ENCODE data around the gene RAD9A. TPM values are rescaled to one million over a fixed set of nuclear protein-coding genes. Genes with fewer than 3 reads are reported as not detected.

Gene RAD9A
- total RNA-seq, 1 experiment from 2014 or later: 26.9 TPM

DNA sequence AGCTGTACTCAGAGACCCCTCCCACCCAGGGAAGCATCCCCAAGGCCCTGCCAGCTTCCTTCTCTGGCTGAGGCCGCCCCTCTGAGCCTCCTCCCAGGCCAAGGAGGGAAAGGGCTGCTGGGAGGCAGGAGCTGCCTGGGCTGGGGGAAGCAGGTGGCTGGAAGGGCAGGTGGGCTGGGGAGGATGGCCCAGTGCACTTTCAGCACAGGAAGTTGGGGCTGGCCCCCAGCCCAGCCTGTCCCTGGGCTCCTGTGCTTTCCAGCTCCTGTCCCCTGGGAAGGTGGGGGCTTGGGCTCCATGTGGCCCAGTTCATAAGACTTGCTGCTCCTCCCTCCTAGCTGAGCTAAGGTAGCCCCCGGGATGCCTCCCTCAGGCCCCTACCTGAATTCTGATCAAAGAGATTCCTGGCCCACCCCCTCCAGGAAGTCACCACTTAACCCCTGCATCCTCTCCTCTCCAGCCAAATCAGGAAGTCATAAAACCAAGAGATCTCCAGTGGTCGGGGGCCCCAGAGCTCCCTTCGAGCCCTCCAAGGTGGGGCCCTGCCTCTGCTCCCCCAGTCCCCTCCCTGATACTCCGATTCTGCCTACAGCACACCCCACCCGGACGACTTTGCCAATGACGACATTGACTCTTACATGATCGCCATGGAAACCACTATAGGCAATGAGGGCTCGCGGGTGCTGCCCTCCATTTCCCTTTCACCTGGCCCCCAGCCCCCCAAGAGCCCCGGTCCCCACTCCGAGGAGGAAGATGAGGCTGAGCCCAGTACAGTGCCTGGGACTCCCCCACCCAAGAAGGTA, 5.0 kb downstream of the RAD9A start:
- BruUV-seq (replicated peaks): no TSS peak
- Mint-ChIP-seq H3K4me1 (ENCODE audit: low read depth, unreplicated experiment) (peaks cover 18% of the 10 kb centered on the region), H3K9me3 (ENCODE audit: low read depth, unreplicated experiment) (no peaks in the 10 kb centered on the region), H3K36me3 (ENCODE audit: insufficient read depth, unreplicated experiment) (peaks cover 73% of the 10 kb centered on the region), H3K4me3 (ENCODE audit: low read depth, unreplicated experiment) (no peak overlapping the region), H3K27ac (ENCODE audit: unreplicated experiment) (no peak overlapping the region), H3K27me3 (ENCODE audit: unreplicated experiment) (no peaks in the 10 kb centered on the region)
- TF ChIP-seq, protein P1, sequence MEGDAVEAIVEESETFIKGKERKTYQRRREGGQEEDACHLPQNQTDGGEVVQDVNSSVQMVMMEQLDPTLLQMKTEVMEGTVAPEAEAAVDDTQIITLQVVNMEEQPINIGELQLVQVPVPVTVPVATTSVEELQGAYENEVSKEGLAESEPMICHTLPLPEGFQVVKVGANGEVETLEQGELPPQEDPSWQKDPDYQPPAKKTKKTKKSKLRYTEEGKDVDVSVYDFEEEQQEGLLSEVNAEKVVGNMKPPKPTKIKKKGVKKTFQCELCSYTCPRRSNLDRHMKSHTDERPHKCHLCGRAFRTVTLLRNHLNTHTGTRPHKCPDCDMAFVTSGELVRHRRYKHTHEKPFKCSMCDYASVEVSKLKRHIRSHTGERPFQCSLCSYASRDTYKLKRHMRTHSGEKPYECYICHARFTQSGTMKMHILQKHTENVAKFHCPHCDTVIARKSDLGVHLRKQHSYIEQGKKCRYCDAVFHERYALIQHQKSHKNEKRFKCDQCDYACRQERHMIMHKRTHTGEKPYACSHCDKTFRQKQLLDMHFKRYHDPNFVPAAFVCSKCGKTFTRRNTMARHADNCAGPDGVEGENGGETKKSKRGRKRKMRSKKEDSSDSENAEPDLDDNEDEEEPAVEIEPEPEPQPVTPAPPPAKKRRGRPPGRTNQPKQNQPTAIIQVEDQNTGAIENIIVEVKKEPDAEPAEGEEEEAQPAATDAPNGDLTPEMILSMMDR (IDR thresholded peaks at IDR 0.05; ENCODE audit: unreplicated experiment): no peak
- no peak for DNase-seq
- CTCF ChIA-PET: no interaction called here
- intact Hi-C loops (cut with micrococcal nuclease; ENCODE audit: unreplicated experiment): no loop called here

DNA sequence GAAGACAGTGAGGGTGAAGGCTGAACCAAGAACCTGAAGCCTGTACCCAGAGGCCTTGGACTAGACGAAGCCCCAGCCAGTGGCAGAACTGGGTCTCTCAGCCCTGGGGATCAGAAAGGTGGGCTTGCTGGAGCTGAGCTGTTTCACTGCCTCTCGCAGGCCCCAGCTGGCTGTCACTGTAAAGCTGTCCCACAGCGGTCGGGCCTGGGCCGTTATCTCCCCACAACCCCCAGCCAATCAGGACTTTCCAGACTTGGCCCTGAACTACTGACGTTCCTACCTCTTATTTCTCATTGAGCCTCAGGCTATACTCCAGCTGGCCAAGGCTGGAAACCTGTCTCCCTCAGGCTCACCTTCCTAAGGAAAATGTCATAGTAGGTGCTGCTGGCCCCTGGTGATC, 5.8 kb downstream of the RAD9A start:
- no peak overlapping the region for H3K27ac Mint-ChIP-seq (ENCODE audit: unreplicated experiment)
- CTCF ChIA-PET: no interaction called here
- H3K36me3 Mint-ChIP-seq (ENCODE audit: insufficient read depth, unreplicated experiment): peaks cover 66% of the 10 kb centered on the region
- H3K9me3 Mint-ChIP-seq (ENCODE audit: low read depth, unreplicated experiment): no peaks in the 10 kb centered on the region
- no peak overlapping the region for H3K4me3 Mint-ChIP-seq (ENCODE audit: low read depth, unreplicated experiment)
- no peak for DNase-seq
- TF ChIP-seq, protein P1 (IDR thresholded peaks at IDR 0.05; ENCODE audit: unreplicated experiment): no peak
- no peaks in the 10 kb centered on the region for H3K27me3 Mint-ChIP-seq (ENCODE audit: unreplicated experiment)
- H3K4me1 Mint-ChIP-seq (ENCODE audit: low read depth, unreplicated experiment): peaks cover 15% of the 10 kb centered on the region
- no TSS peak for BruUV-seq (replicated peaks)
- intact Hi-C loops (cut with micrococcal nuclease; ENCODE audit: unreplicated experiment): no loop called here

DNA sequence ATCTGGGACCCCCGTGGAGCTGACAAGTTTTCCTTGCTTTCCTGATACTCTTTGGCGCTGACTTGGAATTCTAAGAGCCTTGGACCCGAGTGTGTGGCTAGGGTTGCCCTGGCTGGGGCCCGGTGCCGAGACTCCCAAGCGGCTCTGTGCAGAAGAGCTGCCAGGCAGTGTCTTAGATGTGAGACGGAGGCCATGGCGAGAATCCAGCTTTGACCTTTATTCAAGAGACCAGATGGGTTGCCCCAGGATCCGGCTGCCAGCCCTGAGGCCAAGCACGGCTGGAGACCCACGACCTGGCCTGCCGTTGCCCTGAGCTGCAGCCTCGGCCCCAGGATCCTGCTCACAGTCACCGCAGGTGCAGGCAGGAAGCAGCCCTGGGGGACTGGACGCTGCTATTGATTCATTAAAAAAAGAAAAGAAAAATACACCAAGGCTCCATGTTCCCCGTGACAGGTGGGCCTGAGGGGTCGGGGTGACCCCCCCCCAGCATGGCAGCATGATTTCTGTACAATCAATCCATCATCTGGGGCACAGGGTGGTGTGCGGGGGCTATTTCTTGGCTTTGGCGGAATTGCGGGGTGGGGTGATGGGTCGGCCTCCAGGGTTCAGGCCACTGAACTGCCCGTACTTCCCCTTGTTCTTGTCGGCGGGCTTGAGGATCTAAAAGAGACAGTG, 6.3 kb downstream of the RAD9A start:
- Mint-ChIP-seq H3K36me3 (ENCODE audit: insufficient read depth, unreplicated experiment) (peaks cover 60% of the 10 kb centered on the region), H3K27ac (ENCODE audit: unreplicated experiment) (no peak overlapping the region), H3K4me1 (ENCODE audit: low read depth, unreplicated experiment) (peaks cover 10% of the 10 kb centered on the region), H3K4me3 (ENCODE audit: low read depth, unreplicated experiment) (no peak overlapping the region), H3K27me3 (ENCODE audit: unreplicated experiment) (no peaks in the 10 kb centered on the region), H3K9me3 (ENCODE audit: low read depth, unreplicated experiment) (no peaks in the 10 kb centered on the region)
- TF ChIP-seq, protein P1 (IDR thresholded peaks at IDR 0.05; ENCODE audit: unreplicated experiment): no peak
- CTCF ChIA-PET: no interaction called here
- BruUV-seq (replicated peaks): no TSS peak
- DNase-seq: no peak
- intact Hi-C loops (cut with micrococcal nuclease; ENCODE audit: unreplicated experiment): no loop called here

DNA sequence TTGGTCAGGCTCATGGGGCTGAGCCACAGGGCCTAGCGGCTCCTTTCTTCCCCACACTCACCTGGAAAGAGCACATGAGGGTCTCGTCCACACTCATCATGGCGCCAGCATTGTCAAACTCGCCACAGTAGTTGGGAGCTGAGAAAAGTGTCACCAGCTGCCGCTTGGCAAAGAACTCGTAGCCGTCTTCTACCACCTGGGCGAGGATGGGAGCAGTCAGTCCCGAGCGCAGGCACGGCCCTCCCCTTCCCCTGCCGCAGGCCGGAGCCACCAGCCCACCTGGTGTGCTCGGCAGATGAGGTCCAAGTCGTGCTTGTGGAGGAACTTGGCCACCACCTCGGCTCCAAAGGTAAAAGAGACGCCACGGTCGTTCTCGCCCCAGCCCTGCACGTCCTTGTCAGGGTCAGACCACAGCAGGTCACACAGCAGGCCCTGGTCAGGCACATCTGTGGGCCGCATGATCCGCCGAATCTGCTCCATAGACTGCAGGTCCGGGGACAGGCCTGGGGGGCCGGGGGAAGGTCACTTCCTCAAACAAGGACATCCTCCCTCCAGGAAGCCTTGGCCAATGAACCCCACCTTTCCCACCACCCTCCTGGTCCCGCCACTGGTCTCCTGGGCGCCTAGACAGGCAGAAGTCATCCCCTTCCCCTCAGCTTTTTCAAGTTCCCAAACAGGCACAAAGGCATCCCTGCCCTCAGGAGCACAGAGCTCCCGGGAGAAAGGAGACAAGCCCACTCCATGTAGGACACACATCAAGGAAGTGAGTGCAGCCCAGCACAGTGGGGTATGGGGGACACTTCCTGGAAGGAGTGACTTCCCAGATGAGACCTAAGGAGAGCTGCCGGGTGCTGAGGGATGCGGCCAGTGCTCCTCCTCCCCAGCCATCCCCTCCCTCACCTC, 7.1 kb downstream of the RAD9A start:
- no peak overlapping the region for H3K4me3 Mint-ChIP-seq (ENCODE audit: low read depth, unreplicated experiment)
- no peak overlapping the region for H3K27ac Mint-ChIP-seq (ENCODE audit: unreplicated experiment)
- CTCF ChIA-PET: no interaction called here
- DNase-seq: no peak
- BruUV-seq (replicated peaks): no TSS peak
- peaks cover 4% of the 10 kb centered on the region for H3K4me1 Mint-ChIP-seq (ENCODE audit: low read depth, unreplicated experiment)
- intact Hi-C loops (cut with micrococcal nuclease; ENCODE audit: unreplicated experiment): no loop called here
- peaks cover 54% of the 10 kb centered on the region for H3K36me3 Mint-ChIP-seq (ENCODE audit: insufficient read depth, unreplicated experiment)
- H3K9me3 Mint-ChIP-seq (ENCODE audit: low read depth, unreplicated experiment): no peaks in the 10 kb centered on the region
- H3K27me3 Mint-ChIP-seq (ENCODE audit: unreplicated experiment): no peaks in the 10 kb centered on the region
- TF ChIP-seq, protein P1 (IDR thresholded peaks at IDR 0.05; ENCODE audit: unreplicated experiment): no peak
